ENCODE results near the gene CTRB1.
"Not testable (repeated sequence)": the region's sequence is repeated elsewhere in the genome, so short reads cannot be mapped to it uniquely, and the experiment has no call there.

The CTRB1 gene

GRCh38 chr16:75195811-75196790 lies 22.7 kb upstream of the CTRB1 start:
- in situ Hi-C loops (cut with MboI; ENCODE audit: low sequenced_read_pairs): loop anchor here (5.0 to 10.0 kb wide), 2 partner anchors 191 to 569 kb away; no protein-coding TSS in a partner anchor

GRCh38 chr16:75196836-75197235 lies 22.0 kb upstream of the CTRB1 start:
- Histone ChIP-seq H3K4me3 (no peak overlapping the region), H3K36me3 (replicated peaks) (no peaks in the 10 kb centered on the region), H3K27me3 (ENCODE audit: low read depth) (peaks cover 15% of the 10 kb centered on the region), H3K4me1 (no peaks in the 10 kb centered on the region), H3K9me3 (no peaks in the 10 kb centered on the region)
- DNase-seq (ENCODE audit: low spot score in 2 of 2): no peak
- in situ Hi-C loops (cut with MboI; ENCODE audit: low sequenced_read_pairs): loop anchor here (5.0 to 10.0 kb wide), 2 partner anchors 190 to 568 kb away; no protein-coding TSS in a partner anchor

More at GRCh38 chr16:75195811-75196790, 22.7 kb upstream of the CTRB1 start:
- Histone ChIP-seq H3K27me3 (ENCODE audit: low read depth) (peaks cover 15% of the 10 kb centered on the region), H3K36me3 (replicated peaks) (no peaks in the 10 kb centered on the region), H3K4me1 (no peaks in the 10 kb centered on the region), H3K4me3 (no peak overlapping the region), H3K9me3 (no peaks in the 10 kb centered on the region)
- no peak for DNase-seq (ENCODE audit: low spot score in 2 of 2)

GRCh38 chr16:75197522-75198134 lies 21.2 kb upstream of the CTRB1 start:
- DNase-seq (ENCODE audit: low spot score in 2 of 2): no peak
- Histone ChIP-seq H3K4me3 (no peak overlapping the region), H3K4me1 (no peaks in the 10 kb centered on the region), H3K36me3 (replicated peaks) (no peaks in the 10 kb centered on the region), H3K9me3 (no peaks in the 10 kb centered on the region), H3K27me3 (ENCODE audit: low read depth) (peaks cover 15% of the 10 kb centered on the region)
- in situ Hi-C loops (cut with MboI; ENCODE audit: low sequenced_read_pairs): loop anchor here (5.0 to 10.0 kb wide), 2 partner anchors 190 to 567 kb away; no protein-coding TSS in a partner anchor

GRCh38 chr16:75198135-75198600 lies 20.6 kb upstream of the CTRB1 start:
- Histone ChIP-seq H3K4me3 (no peak overlapping the region), H3K4me1 (no peaks in the 10 kb centered on the region), H3K9me3 (no peaks in the 10 kb centered on the region), H3K36me3 (replicated peaks) (no peaks in the 10 kb centered on the region), H3K27me3 (ENCODE audit: low read depth) (peaks cover 15% of the 10 kb centered on the region)
- in situ Hi-C loops (cut with MboI; ENCODE audit: low sequenced_read_pairs): loop anchor here (5.0 to 10.0 kb wide), 2 partner anchors 189 to 567 kb away; no protein-coding TSS in a partner anchor
- DNase-seq (ENCODE audit: low spot score in 2 of 2): no peak

- in situ Hi-C loops (cut with MboI; ENCODE audit: low sequenced_read_pairs): no loop called here
- Histone ChIP-seq H3K36me3 (replicated peaks) (no peaks in the 10 kb centered on the region), H3K4me3 (no peak overlapping the region), H3K27me3 (ENCODE audit: low read depth) (peaks cover 11% of the 10 kb centered on the region), H3K4me1 (no peaks in the 10 kb centered on the region), H3K9me3 (no peaks in the 10 kb centered on the region)
- DNase-seq (ENCODE audit: low spot score in 2 of 2): peak in 1 of 2 experiments; percentile 30
Measured at GRCh38 chr16:75202069-75202590, 16.7 kb upstream of the CTRB1 start.

- Histone ChIP-seq H3K36me3 (replicated peaks) (no peaks in the 10 kb centered on the region), H3K9me3 (no peaks in the 10 kb centered on the region), H3K27me3 (ENCODE audit: low read depth) (peaks cover 5% of the 10 kb centered on the region), H3K4me1 (no peaks in the 10 kb centered on the region), H3K4me3 (no peak overlapping the region)
- DNase-seq (ENCODE audit: low spot score in 2 of 2): no peak
- in situ Hi-C loops (cut with MboI; ENCODE audit: low sequenced_read_pairs): no loop called here
Measured at GRCh38 chr16:75203096-75203495, 15.7 kb upstream of the CTRB1 start.

- Histone ChIP-seq H3K27me3 (ENCODE audit: low read depth) (no peaks in the 10 kb centered on the region), H3K9me3 (no peaks in the 10 kb centered on the region), H3K36me3 (replicated peaks) (no peaks in the 10 kb centered on the region), H3K4me3 (no peak overlapping the region), H3K4me1 (no peaks in the 10 kb centered on the region)
- no peak for DNase-seq (ENCODE audit: low spot score in 2 of 2)
- in situ Hi-C loops (cut with MboI; ENCODE audit: low sequenced_read_pairs): no loop called here
Measured at GRCh38 chr16:75203667-75204409, 14.9 kb upstream of the CTRB1 start.

DNA sequence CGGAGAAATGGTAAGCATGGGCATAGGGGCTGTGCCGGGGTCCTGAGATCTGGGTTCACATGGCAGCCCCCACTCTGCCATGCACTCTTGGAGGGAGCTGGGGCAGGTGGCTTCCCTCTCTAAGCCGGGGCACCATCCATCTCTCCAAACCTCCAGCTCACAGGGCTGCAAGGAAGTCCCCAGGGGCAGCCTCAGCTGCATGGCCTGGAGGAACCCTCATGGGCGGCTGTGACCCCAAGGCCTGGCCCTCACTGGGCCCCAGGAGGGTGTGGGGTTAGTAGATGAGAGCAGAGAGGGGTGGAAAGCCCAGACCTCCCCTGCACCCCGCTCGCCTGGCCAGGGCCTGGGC lies 14.4 kb upstream of the CTRB1 start:
- no peaks in the 10 kb centered on the region for H3K27me3 ChIP-seq (ENCODE audit: low read depth)
- H3K4me3 ChIP-seq: no peak overlapping the region
- H3K9me3 ChIP-seq: no peaks in the 10 kb centered on the region
- H3K4me1 ChIP-seq: no peaks in the 10 kb centered on the region
- in situ Hi-C loops (cut with MboI; ENCODE audit: low sequenced_read_pairs): no loop called here
- no peaks in the 10 kb centered on the region for H3K36me3 ChIP-seq (replicated peaks)
- DNase-seq (ENCODE audit: low spot score in 2 of 2): no peak

GRCh38 chr16:75204905-75205304 lies 13.9 kb upstream of the CTRB1 start:
- H3K36me3 ChIP-seq (replicated peaks); DNase-seq (ENCODE audit: low spot score in 2 of 2); H3K4me3 ChIP-seq; in situ Hi-C loops (cut with MboI; ENCODE audit: low sequenced_read_pairs); H3K27me3 ChIP-seq (ENCODE audit: low read depth); H3K4me1 ChIP-seq; H3K9me3 ChIP-seq: not testable (repeated sequence)

- H3K27me3 ChIP-seq (ENCODE audit: low read depth); H3K36me3 ChIP-seq (replicated peaks); H3K4me3 ChIP-seq; H3K9me3 ChIP-seq; H3K4me1 ChIP-seq; in situ Hi-C loops (cut with MboI; ENCODE audit: low sequenced_read_pairs); DNase-seq (ENCODE audit: low spot score in 2 of 2): not testable (repeated sequence)
Measured at GRCh38 chr16:75205438-75205837, 13.3 kb upstream of the CTRB1 start.

DNA sequence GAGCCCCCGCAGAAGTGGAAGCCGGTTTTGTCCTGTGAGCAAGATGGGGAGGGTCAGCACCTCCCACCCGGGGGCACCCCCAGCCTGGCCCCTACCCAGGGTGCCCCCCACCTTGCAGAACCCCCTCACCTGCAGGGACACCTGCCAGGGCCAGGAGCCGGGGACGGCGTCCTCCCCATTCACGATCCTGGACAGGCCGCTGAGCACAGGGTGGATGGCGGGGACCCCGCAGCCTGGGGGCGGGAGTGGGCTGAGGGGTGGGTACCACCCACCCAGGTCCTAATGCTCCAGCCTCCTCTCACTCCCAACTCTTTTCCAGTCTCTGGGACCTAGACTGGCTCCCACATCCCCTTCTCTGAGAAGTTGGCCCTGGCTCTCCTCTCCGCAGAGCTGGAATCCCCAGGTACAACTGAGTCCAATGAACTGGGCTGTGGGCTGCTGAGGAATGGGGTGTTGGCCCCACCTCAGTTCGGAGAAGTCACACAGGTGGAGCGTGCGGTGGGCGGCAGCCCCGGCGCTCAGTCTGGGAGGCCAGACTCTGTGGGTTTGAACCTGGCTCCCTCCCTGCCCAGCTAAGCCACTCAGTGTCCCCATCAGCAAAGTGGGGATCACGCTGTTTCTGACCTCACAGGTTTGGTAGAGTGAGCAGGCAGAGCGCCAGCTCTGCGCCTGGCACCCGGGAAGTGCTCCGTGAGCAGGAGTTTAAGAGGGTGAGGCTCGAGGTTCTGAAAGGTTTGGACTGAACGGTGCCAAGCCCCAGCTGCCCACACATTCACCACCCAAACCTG lies 12.6 kb upstream of the CTRB1 start:
- in situ Hi-C loops (cut with MboI; ENCODE audit: low sequenced_read_pairs); H3K27me3 ChIP-seq (ENCODE audit: low read depth); H3K4me1 ChIP-seq; DNase-seq (ENCODE audit: low spot score in 2 of 2); H3K36me3 ChIP-seq (replicated peaks); H3K9me3 ChIP-seq; H3K4me3 ChIP-seq: not testable (repeated sequence)

- no peaks in the 10 kb centered on the region for H3K27me3 ChIP-seq (ENCODE audit: low read depth)
- in situ Hi-C loops (cut with MboI; ENCODE audit: low sequenced_read_pairs): no loop called here
Measured at GRCh38 chr16:75206749-75207451, 11.9 kb upstream of the CTRB1 start, which contains the start of gene CTRB2. Gene CTRB2, minus strand, starts transcription at chr16:75207161. Its CDS starts 20 bp downstream, at chr16:75207141.

More at GRCh38 chr16:75206749-75207451, 11.9 kb upstream of the CTRB1 start, which contains the start of gene CTRB2:
- DNase-seq (ENCODE audit: low spot score in 2 of 2): no peak
- Histone ChIP-seq H3K4me3 (no peak within 1 kb of the TSS), H3K4me1 (no peaks in the 10 kb centered on the region), H3K36me3 (replicated peaks) (no peaks in the 10 kb centered on the region), H3K9me3 (no peaks in the 10 kb centered on the region)
